ENCODE data around the gene TTYH3. TPM values are rescaled to one million over a fixed set of nuclear protein-coding genes. Genes with fewer than 3 reads are reported as not detected.

TTYH3 gene
- total and polyA plus RNA-seq, 2 donors from 2014 or later: 22.5 to 55.0 TPM

GRCh38 chr7:2708041-2708440, 76.3 kb downstream of the TTYH3 start:
- TF ChIP-seq, protein P1, sequence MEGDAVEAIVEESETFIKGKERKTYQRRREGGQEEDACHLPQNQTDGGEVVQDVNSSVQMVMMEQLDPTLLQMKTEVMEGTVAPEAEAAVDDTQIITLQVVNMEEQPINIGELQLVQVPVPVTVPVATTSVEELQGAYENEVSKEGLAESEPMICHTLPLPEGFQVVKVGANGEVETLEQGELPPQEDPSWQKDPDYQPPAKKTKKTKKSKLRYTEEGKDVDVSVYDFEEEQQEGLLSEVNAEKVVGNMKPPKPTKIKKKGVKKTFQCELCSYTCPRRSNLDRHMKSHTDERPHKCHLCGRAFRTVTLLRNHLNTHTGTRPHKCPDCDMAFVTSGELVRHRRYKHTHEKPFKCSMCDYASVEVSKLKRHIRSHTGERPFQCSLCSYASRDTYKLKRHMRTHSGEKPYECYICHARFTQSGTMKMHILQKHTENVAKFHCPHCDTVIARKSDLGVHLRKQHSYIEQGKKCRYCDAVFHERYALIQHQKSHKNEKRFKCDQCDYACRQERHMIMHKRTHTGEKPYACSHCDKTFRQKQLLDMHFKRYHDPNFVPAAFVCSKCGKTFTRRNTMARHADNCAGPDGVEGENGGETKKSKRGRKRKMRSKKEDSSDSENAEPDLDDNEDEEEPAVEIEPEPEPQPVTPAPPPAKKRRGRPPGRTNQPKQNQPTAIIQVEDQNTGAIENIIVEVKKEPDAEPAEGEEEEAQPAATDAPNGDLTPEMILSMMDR (IDR thresholded peaks at IDR 0.05; ENCODE audit: borderline replicate concordance, extremely low read depth, insufficient read depth): no peak
- H3K27me3 ChIP-seq (ENCODE audit: control insufficient read depth, insufficient read depth, low read length): no peaks in the 10 kb centered on the region
- FAIRE-seq (no peak), DNase-seq (no peak)
- no peak overlapping the region for H3K9ac ChIP-seq (ENCODE audit: low read length in 3 of 3)
- no peaks in the 10 kb centered on the region for H3K36me3 ChIP-seq (ENCODE audit: control insufficient read depth in 2 of 3, insufficient read depth in 3 of 3, low read length in 3 of 3)
- intact Hi-C loops (cut with DNase I): no loop called here
- H3K4me1 ChIP-seq (ENCODE audit: control insufficient read depth in 2 of 3, insufficient read depth in 2 of 3, low read depth in 1 of 3, low read length in 3 of 3): no peaks in the 10 kb centered on the region
- no peak overlapping the region for H3K27ac ChIP-seq (ENCODE audit: low read depth in 2 of 2, low read length in 2 of 2)
- no peak overlapping the region for H3K4me3 ChIP-seq (ENCODE audit: low read length in 3 of 3)
- peaks cover 0 to 2% (median 0%) of the 10 kb centered on the region in 3 donors for H3K9me3 ChIP-seq (ENCODE audit: control insufficient read depth in 2 of 3, insufficient read depth in 1 of 3, low read length in 3 of 3)

DNA sequence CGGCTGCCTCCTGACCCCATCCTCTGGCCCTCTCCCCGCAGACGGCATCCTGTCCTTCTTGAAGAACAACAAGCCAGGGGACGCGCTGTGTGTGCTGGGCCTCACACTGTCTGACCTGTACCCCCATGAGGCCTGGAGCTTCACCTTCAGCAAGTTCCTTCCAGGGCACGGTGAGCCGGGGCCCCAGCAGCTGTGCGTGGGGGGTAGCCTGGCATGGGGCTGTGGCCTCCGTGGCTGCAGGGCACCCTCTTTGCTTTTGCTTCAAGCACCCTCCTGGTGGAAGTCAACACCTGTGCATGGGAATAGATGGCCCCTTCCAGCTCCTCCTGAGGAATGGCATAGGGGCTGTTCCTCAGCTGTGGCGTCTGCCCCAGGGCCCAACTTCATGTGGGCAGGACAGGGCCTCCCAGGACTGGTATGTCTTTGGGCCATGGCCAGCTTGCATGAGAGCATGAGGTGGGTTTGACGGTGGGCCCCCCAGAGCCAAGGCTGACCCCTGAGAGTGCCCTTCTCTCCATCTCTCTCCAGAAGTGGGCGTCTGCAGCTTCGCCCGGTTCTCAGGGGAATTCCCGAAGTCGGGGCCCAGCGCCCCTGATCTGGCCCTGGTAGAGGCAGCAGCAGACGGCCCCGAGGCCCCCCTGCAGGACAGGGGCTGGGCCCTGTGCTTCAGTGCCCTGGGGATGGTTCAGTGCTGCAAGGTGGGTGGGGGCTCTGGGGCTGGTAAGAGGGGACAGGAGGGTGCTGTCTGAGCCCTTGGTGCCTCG, 76.9 kb downstream of the TTYH3 start:
- FAIRE-seq: no peak
- TF ChIP-seq, protein P1 (IDR thresholded peaks at IDR 0.05; ENCODE audit: borderline replicate concordance, extremely low read depth, insufficient read depth): no peak
- Histone ChIP-seq H3K27ac (ENCODE audit: low read depth in 2 of 2, low read length in 2 of 2) (no peak overlapping the region), H3K9me3 (ENCODE audit: control insufficient read depth in 2 of 3, insufficient read depth in 1 of 3, low read length in 3 of 3) (peaks cover 0 to 2% (median 0%) of the 10 kb centered on the region in 3 donors), H3K36me3 (ENCODE audit: control insufficient read depth in 2 of 3, insufficient read depth in 3 of 3, low read length in 3 of 3) (no peaks in the 10 kb centered on the region), H3K4me3 (ENCODE audit: low read length in 3 of 3) (no peak overlapping the region), H3K4me1 (ENCODE audit: control insufficient read depth in 2 of 3, insufficient read depth in 2 of 3, low read depth in 1 of 3, low read length in 3 of 3) (peaks cover 0 to 4% (median 0%) of the 10 kb centered on the region in 3 donors), H3K27me3 (ENCODE audit: control insufficient read depth, insufficient read depth, low read length) (no peaks in the 10 kb centered on the region), H3K9ac (ENCODE audit: low read length in 3 of 3) (no peak overlapping the region)
- intact Hi-C loops (cut with DNase I): no loop called here
- DNase-seq: peak in 1 of 5 donors; percentile 66

DNA sequence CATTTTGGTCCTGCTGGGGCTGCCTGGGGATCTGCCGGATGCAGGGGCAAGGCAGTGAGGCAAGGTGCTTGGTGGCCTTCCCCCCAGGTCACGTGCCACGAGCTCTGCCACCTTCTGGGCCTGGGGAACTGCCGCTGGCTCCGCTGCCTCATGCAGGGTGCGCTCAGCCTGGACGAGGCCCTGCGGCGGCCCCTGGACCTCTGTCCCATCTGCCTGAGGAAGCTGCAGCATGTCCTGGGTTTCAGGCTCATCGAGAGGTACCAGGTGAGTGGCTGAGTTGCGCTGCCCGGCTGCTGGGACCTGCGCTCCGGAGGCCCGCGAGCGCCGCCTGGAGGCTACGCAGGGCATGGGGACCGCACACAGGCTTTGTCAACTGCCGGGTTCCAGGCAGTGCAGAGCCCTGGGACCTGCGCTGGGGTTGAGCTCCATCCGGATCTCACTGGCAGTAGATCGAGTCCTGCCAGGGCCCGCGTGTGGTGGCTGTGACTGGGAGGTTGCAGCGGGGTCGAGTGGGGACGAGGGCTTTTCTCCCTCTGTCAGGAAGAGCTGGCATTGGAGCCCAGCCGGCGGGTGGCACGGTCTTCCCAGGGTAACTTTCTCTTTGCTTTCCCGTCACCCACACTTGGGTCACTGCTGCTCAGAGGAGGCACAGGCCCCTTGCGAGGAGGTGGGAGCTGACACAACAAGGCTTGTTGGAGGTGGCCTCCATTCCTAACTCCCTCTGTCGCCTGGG, 77.9 kb downstream of the TTYH3 start:
- no peak overlapping the region for H3K27ac ChIP-seq (ENCODE audit: low read depth in 2 of 2, low read length in 2 of 2)
- intact Hi-C loops (cut with DNase I): no loop called here
- H3K9ac ChIP-seq (ENCODE audit: low read length in 3 of 3): no peak overlapping the region
- FAIRE-seq (no peak), DNase-seq (peak; percentile 81 to 89 (median 84))
- H3K4me3 ChIP-seq (ENCODE audit: low read length in 3 of 3): no peak overlapping the region
- H3K4me1 ChIP-seq (ENCODE audit: control insufficient read depth in 2 of 3, insufficient read depth in 2 of 3, low read depth in 1 of 3, low read length in 3 of 3): peaks cover 0 to 4% (median 0%) of the 10 kb centered on the region in 3 donors
- peaks cover 0 to 2% (median 0%) of the 10 kb centered on the region in 3 donors for H3K9me3 ChIP-seq (ENCODE audit: control insufficient read depth in 2 of 3, insufficient read depth in 1 of 3, low read length in 3 of 3)
- no peaks in the 10 kb centered on the region for H3K27me3 ChIP-seq (ENCODE audit: control insufficient read depth, insufficient read depth, low read length)
- TF ChIP-seq, protein P1 (IDR thresholded peaks at IDR 0.05; ENCODE audit: borderline replicate concordance, extremely low read depth, insufficient read depth): peak; percentile 74
- H3K36me3 ChIP-seq (ENCODE audit: control insufficient read depth in 2 of 3, insufficient read depth in 3 of 3, low read length in 3 of 3): no peaks in the 10 kb centered on the region

Measured in kidney (tissue), 14 donors.